Loucy (cell line): ENCODE results near the gene APMAP.

Source experiments
- H2AFZ ChIP-seq: fragments of 200-600 bp; sonication (generic); 2 replicates; pipeline ENCODE4 v1.6.0; 2016; ENCODE audit warnings: antibody characterized with exemption, mild to moderate bottlenecking, low read length, moderate library complexity
- H3F3A ChIP-seq: fragments of 200-600 bp; 2 replicates; pipeline ENCODE4 v1.6.0; 2016; ENCODE audit warnings: antibody characterized with exemption, low read depth, mild to moderate bottlenecking
- H3K27me3 ChIP-seq: fragments of 200-600 bp; sonication (generic); 2 replicates; pipeline ENCODE4 v1.6.1; 2014; ENCODE audit warnings: low read length, mild to moderate bottlenecking; ENCODE audit not compliant: insufficient read depth, poor library complexity, severe bottlenecking
- H3K36me3 ChIP-seq: fragments of 200-600 bp; sonication (generic); 2 replicates; pipeline ENCODE4 v1.6.1; 2016; ENCODE audit warnings: low read length; ENCODE audit not compliant: insufficient read depth
- H3K4me1 ChIP-seq: fragments of 200-600 bp; sonication (generic); 2 replicates; pipeline ENCODE4 v1.5.1; 2014; ENCODE audit warnings: low read length, mild to moderate bottlenecking; ENCODE audit not compliant: insufficient read depth, poor library complexity, severe bottlenecking
- H3K4me2 ChIP-seq: fragments of 200-600 bp; sonication (generic); 2 replicates; pipeline ENCODE4 v1.6.0; 2014; ENCODE audit warnings: antibody characterized with exemption, low read length, low read depth, mild to moderate bottlenecking; ENCODE audit not compliant: poor library complexity, severe bottlenecking
- H3K4me3 ChIP-seq: fragments of 200-600 bp; sonication (generic); 2 replicates; pipeline ENCODE4 v1.5.1; 2014; ENCODE audit warnings: low read length, mild to moderate bottlenecking, mixed read lengths; ENCODE audit not compliant: poor library complexity, severe bottlenecking
- H3K79me2 ChIP-seq: fragments of 200-600 bp; sonication (generic); 2 replicates; pipeline ENCODE4 v1.6.1; 2014; ENCODE audit warnings: low read length; ENCODE audit not compliant: insufficient read depth
- H3K9ac ChIP-seq: fragments of 200-600 bp; sonication (generic); 2 replicates; pipeline ENCODE4 v1.6.0; 2014; ENCODE audit warnings: mild to moderate bottlenecking, low read depth, low read length, moderate library complexity; ENCODE audit not compliant: poor library complexity, severe bottlenecking
- H3K9me2 ChIP-seq: fragments of 200-600 bp; sonication (generic); replicated peaks from 2 replicates; pipeline ENCODE4 v1.6.1; 2016; ENCODE audit warnings: low read depth, low read length, mixed read lengths
- H3K9me3 ChIP-seq: fragments of 200-600 bp; sonication (generic); 2 replicates; pipeline ENCODE4 v1.6.1; 2014; ENCODE audit warnings: mild to moderate bottlenecking, antibody characterized with exemption, low read length, low read depth; ENCODE audit not compliant: insufficient read depth
- H4K20me1 ChIP-seq: fragments of 200-600 bp; sonication (generic); 2 replicates; pipeline ENCODE4 v1.6.0; 2014; ENCODE audit warnings: antibody characterized with exemption, low read length, mild to moderate bottlenecking; ENCODE audit not compliant: insufficient read depth, poor library complexity, severe bottlenecking
- CTCF ChIP-seq: fragments of 200-600 bp; sonication (generic); conservative IDR thresholded peaks from 2 replicates; pipeline ENCODE4 v1.5.1; 2014; ENCODE audit warnings: mild to moderate bottlenecking, antibody characterized with exemption, low read length
- EZH2phosphoT487 ChIP-seq: fragments of 200-600 bp; IDR thresholded peaks from 2 replicates; pipeline ENCODE4 v1.6.1; 2018; ENCODE audit warnings: antibody characterized with exemption, mild to moderate bottlenecking, moderate library complexity, borderline replicate concordance

Gene APMAP

DNA sequence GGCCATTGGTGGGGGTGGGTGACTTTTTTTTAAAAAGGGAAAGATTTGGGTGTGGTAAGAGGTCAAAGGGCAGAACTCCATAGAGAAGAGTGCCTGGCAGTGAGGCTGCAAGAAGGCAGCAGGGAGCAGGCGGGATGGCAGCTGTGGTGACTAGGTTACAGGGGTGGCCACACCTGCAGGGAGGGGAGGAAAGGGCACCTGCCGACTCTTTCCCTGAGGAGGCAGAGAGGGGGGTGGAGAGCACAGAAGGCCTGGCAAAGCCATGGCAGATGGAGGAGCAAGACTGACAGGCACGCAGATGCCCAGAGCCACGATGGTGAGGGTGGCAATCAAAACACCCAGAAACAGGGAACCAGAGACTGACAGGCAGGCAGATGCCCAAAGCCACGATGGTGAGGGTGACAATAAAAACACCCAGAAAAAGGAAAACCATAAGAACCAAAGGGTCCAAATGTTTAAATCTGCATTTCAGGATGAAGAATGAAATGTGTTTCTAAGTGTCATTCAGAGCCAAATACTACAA lies 24.2 kb downstream of the APMAP start:
- Histone ChIP-seq H3K27me3 (no peaks in the 10 kb centered on the region), H3K4me2 (no peak overlapping the region), H3K9me3 (no peaks in the 10 kb centered on the region), H3F3A (no peaks in the 10 kb centered on the region), H3K79me2 (no peaks in the 10 kb centered on the region), H4K20me1 (no peaks in the 10 kb centered on the region), H2AFZ (no peak overlapping the region), H3K4me3 (no peak overlapping the region), H3K9me2 (no peaks in the 10 kb centered on the region), H3K36me3 (peaks cover 93% of the 10 kb centered on the region), H3K4me1 (no peaks in the 10 kb centered on the region), H3K9ac (no peak overlapping the region)
- TF ChIP-seq CTCF (no peak), EZH2phosphoT487 (no peak)

DNA sequence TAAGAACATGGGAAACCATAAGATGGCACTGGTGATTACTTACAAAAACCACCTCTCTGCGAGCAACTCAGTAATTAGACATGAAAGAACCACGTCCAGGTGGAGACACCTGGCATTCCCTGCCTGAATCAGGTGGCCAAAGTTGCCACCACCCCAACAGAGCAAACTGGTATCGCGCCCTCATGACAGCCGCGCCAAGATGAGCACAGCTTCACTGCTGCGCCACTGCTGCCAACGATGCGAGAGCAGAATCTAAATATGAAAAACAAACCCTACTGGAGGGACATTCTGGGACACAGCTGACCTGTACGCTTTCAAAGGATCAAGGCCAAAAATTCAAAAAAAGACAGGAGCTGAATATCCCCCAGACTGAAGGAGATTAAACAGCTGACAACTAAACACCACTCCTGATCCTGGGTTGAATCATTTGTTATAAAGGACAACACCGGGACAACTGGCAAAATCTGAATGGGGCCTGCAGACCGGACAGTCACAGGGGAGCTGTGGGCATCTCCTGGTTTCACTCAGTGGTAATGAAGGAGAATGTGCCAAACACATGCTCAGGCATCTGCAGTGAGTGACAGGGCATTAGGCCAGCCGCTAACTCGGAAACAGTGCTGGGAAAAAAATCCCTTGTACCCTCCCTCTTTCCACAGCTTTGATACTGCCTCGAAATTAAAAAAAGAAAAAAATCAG lies 26.1 kb downstream of the APMAP start:
- no peak overlapping the region for H3K4me3 ChIP-seq
- H3K79me2 ChIP-seq: no peaks in the 10 kb centered on the region
- no peaks in the 10 kb centered on the region for H4K20me1 ChIP-seq
- H3F3A ChIP-seq: no peaks in the 10 kb centered on the region
- no peak overlapping the region for H3K4me2 ChIP-seq
- no peak for TF ChIP-seq CTCF
- no peak for TF ChIP-seq EZH2phosphoT487
- H3K36me3 ChIP-seq: peaks cover 93% of the 10 kb centered on the region
- no peaks in the 10 kb centered on the region for H3K9me2 ChIP-seq
- H2AFZ ChIP-seq: no peak overlapping the region
- no peaks in the 10 kb centered on the region for H3K9me3 ChIP-seq
- H3K9ac ChIP-seq: no peak overlapping the region
- H3K27me3 ChIP-seq: no peaks in the 10 kb centered on the region
- H3K4me1 ChIP-seq: no peaks in the 10 kb centered on the region

- no peaks in the 10 kb centered on the region for H4K20me1 ChIP-seq
- no peak overlapping the region for H3K4me3 ChIP-seq
- H3K4me2 ChIP-seq: no peak overlapping the region
- no peaks in the 10 kb centered on the region for H3K9me3 ChIP-seq
- H3K79me2 ChIP-seq: no peaks in the 10 kb centered on the region
- H3F3A ChIP-seq: no peaks in the 10 kb centered on the region
- no peaks in the 10 kb centered on the region for H3K4me1 ChIP-seq
- H3K36me3 ChIP-seq: peaks cover 87% of the 10 kb centered on the region; the same call in 1 of the 2 replicates
- TF ChIP-seq EZH2phosphoT487 (no peak), CTCF (no peak)
- no peaks in the 10 kb centered on the region for H3K27me3 ChIP-seq
- H3K9me2 ChIP-seq: no peaks in the 10 kb centered on the region
- H2AFZ ChIP-seq: no peak overlapping the region
- H3K9ac ChIP-seq: no peak overlapping the region
Measured at GRCh38 chr20:24965065-24965919, 27.3 kb downstream of the APMAP start.
